ENCODE measurements around the gene CHST7.

The CHST7 gene

DNA sequence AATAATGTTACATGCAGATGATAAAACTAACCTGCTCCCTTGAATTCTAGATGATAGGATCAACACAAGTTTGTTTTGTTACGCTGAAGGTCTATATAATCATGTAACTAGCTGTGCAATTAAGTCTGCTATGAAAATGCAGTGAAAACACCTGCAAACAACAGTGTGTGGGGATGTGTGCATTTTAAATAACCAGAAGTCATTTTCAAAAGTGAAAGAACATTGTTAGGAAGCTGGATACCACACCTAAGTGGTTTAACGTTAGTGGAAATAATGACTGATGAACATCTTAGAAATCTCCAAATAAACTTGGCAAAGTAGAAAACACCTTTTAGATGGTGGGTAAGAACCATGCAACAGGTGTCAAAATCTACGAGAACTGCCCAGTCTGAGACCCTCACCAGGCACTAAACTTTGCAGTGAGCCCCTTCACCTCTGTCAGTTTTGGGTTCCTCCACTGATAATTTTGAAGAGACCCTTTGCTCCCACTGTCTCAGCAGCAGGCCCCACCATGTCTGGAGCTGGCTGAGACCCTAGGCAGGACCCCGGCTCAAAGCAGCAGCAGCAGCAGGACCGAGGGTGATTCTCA is 36.6 kb downstream of the CHST7 start:
- no peak for DNase-seq

DNA sequence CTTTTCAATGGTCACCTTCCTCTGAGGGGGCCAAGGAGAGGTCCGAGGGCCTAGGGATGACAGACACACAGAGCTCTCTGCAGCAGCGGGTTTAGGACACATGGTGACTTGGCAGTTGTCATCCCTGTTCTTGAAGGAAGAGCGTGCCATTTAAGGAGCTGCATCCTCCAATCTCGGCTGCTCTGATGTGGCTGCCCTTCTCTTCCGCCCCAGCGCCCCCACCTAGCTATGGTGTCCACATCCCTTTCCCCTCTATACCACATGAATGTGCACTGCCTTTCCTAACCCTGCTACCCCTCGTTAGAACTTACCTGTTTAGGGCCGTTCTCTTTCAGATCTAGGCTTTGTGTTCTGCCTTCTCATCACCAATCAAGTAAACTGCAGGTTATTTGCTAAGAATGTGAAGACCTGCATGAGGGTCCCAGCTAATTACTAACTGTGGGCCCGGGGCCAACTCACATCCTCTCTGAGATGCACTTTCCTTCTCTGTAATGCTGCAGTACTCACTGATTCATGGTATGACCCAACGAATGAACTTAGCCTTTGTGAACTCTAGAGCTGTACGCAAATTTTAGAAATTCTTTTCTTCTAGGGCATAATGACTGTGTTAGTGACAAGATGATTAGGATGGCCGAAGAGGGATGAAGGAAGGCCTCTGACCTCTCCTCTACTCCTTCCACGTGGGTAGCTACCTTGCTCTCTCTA is 38.2 kb downstream of the CHST7 start:
- DNase-seq = no peak

GRCh38 chrX:46617906-46618305 is 44.3 kb downstream of the CHST7 start:
- DNase-seq = no peak

DNA sequence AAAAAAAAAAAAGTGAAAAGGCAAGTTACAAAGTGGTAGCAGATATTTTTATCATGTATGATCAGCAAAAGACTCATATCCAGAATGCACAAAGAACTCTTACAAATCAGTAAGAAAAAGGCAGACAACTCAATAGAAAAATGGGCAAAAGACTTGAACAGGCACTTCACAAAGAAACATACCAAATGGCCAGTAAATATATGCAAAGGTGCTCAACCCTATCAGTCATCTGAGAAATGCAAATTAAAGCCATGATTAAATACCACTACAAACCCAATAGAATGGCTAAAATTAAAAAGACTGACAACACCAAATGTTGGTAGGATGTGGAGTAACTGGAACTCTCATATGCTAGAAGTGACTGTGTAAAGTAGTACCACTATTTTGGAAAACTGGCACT is 45.4 kb downstream of the CHST7 start:
- no peak for DNase-seq

- no peak for DNase-seq
These were observed 46.9 kb downstream of the CHST7 start for GRCh38 chrX:46620505-46620904.

GRCh38 chrX:46621572-46621971 is 48.0 kb downstream of the CHST7 start:
- DNase-seq = no peak

DNA sequence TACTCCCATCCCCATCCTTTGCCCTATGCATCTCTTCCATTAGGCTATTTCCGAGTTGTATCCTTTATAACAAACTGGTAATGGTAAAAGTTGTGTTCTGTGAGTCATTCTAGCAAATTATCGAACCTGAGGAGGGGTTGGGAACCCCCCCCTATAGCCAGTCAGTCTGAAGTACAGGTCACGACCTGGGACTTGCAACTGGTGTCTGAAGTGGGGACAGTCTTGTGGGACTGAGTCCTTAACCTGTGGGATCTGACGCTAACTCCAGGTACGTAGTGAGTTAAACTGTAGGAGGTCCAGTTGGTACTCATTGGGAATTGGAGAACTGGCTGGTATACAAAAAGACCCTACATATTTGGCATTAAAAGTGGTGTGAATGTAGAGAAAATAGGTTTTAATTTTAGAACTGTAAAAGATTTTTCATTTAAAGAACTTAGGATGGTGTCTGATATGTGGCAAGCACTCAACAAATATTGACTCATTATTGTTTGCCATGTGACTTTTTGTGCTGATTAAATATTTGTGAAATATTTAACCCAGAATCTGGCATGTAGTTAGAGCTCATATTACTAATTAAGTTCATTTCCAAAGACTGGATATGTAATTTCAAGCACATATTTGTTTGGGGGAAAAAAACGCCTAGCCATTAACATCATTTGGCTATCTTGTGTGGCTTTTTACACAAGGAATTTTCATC is 50.7 kb downstream of the CHST7 start:
- DNase-seq = no peak

DNA sequence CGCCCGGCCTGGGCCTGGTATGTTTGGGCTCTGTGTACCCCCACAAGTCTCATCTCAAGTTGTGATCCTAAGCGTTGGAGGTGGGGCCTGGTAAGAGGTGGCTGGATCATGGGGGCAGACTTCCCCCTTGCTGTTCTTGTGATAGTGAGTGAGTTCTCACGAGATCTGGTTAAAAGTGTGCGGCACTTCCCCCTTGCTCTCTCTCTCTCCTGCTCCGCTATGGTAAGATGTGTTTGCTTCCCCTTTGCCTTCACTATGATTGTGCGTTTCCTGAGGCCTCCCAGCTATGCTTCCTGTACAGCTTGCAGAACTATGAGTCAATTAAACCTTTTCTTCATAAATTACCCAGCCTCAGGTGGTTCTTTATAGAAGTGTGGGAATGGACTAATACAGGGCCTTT is 53.0 kb downstream of the CHST7 start:
- DNase-seq = no peak

DNA sequence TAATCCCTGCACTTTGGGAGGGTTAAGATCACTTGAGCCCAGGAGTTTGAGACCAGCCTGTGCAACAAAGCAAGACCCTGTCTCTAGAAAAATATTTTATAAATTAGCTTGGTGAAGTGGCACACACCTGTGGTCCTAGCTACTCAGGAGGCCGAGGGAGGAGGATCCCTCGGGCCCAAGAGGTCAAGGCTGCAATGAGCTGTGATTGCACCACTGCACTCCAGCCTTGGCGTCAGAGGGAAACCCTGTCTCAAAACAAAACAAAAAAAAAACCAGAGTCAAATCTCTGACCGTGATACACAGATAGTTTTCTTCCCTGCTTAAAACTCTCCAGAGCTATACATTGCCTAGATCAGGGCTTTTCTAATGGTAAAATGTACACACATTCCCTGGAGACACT is 53.5 kb downstream of the CHST7 start:
- no peak for DNase-seq

DNA sequence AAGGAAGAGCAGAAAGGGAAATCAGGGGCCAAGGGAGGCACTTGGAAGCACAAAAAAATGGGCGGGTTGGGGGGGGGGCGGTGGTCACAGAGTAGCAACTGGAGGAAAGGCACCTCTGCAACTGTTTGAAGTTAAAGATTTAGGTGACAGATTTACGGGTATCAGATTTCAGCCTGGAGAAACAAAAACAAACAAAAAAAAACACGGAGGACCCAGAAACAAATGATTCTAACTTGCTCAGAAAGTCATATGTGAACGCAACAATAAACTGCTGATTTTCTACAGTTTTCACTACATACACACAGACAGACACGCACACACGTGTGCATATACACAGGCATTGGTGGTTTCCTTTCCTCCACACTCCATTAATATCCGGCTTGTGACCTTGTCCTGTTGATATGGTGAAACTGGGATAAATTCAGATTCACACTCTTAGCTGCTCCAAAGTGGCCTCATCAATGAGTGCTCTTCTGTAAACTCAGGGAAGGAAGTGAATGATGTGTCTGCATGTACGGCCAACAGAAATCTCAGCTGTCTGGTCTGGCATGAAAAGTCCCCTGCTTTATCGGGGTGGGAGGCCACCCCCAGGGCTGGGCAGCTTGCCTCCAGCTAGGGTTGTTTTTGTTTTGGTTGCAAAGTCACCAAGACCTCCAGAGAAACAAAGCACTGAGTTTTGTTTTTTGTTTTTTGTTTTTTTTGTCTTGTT is 54.3 kb downstream of the CHST7 start:
- DNase-seq = no peak

DNA sequence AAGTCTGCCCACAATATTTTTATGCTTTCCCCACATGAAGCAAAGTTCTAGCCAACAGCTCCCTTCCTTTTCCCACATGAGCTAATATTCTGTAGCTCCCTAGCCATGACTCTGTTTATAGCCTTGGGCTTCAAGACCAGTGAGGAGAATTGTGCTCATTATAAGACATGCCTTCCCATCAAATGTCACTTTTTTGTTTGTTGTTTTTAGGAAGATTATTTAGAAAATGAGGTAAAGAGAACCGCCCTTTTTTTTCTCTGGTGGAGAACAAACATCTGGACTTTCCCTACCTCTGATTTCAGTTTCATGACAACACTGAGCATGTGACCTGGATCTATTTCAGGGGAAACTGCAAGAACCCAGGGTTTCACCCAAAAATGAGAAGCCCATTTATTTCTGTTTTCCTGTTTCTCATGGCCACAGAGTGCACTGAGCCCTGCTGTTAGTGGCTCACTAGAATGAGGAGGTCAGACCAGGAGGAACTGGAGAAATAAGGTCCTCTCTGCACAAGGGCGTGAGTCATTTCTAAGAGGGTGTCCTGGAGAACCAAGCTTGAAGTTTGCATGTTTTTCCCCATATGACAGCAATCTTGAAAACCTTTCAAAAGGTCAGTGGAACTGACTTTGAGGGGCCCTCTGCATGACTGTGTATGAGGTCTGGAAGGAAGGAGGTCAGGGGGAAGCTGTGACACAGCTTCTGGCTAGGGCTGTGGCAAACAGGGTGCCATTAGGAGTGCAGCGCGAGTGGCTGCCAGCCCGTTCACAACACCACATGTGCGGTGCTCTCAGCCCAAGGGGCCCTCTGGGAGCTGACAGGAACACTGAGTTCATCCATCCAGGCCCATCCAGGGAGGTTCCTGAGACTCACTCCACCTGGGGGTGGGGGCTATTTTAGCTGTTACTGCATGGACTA is 55.2 kb downstream of the CHST7 start:
- no peak for DNase-seq

- no peak for DNase-seq
These were observed 56.6 kb downstream of the CHST7 start for GRCh38 chrX:46630141-46630540.

GRCh38 chrX:46634577-46634976 is 61.0 kb downstream of the CHST7 start:
- DNase-seq = no peak

DNA sequence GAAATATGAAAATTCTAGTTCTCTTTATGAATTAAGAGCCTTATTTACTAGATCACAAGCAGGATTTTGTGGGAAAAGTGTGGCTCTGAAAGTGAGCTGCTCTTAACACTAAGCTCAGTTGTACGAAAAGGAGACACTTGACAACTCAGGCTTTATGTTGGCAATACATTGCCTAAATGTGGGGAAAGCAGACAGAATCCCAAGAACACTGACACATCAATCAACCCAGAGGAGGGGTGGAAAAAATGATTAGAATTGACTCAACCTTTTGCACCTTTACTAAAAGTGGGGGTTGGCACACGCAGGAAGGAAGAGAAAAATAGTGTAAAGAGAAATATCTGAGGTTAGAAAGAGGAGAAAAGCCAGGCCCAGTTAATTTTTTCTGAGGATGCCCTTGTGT is 61.6 kb downstream of the CHST7 start:
- DNase-seq = no peak

GRCh38 chrX:46636223-46636622 is 62.7 kb downstream of the CHST7 start:
- no peak for DNase-seq

DNA sequence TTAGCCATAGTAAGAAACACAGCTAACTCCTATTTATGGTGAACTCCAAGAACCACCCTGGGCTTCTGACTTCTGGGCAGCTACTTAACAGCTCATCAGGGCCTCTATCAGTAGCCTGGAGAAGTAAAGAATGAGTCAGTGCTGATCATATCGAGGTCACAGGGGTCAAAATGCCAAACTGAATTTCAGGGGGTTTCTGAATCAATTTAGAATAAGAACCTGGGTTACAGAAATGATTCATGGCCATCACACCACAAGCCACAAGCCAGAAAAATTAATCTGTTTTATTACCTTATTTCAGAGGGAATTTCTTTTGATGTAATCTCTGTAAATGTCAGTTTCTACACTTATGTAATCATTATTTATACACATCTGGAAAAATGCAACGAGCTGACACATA is 64.4 kb downstream of the CHST7 start:
- no peak for DNase-seq

GRCh38 chrX:46642145-46642544 is 68.6 kb downstream of the CHST7 start:
- peak; percentile 13 for DNase-seq

- DNase-seq = no peak
These were observed 70.1 kb downstream of the CHST7 start for GRCh38 chrX:46643636-46644035.

- DNase-seq = no peak
These were observed 72.0 kb downstream of the CHST7 start for GRCh38 chrX:46645614-46646013.

DNA sequence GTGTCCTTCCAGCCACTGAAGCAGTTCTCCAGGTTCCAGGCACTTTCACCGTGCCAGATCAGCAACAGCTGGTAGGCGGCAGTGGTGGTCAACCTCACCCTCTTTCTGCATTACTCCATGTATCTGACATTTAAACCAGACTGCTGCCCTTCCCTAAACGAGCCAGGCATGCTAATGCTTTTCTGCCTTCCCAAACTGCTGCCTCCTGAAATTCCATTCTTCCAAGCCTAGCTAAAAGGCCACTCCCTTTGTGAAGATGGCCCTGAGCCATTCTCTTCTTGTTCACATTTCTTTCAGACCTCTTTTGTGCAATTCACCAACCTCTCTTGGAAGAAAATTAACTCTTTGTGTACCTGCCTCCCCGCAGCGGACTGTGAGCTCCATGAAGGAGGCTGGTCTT is 73.7 kb downstream of the CHST7 start:
- DNase-seq = no peak

Measured in NCI-H1694 (cell line).